Esophagus muscularis mucosa (tissue), 4 donors: ENCODE results near the gene DLST. TPM values are rescaled to one million over a fixed set of nuclear protein-coding genes. Genes with fewer than 3 reads are reported as not detected.

ENCODE experiments used
- DNase-seq: peaks from one replicate; pipeline ENCODE4 v3.0.0-alpha.2; 2017; ENCODE audit errors: extremely low spot score
- H3K27ac ChIP-seq, 4 donors: fragments of 200-600 bp; sonication (generic); replicated peaks in 1 of 4; 1 replicate in 3 of 4; 2 replicates in 1 of 4; pipeline ENCODE4 v1.5.1; 2016 to 2019; ENCODE audit warnings: mild to moderate bottlenecking in 1 of 4
- H3K27me3 ChIP-seq, 4 donors: fragments of 200-600 bp; sonication (generic); one replicate each; pipeline versions ENCODE4 v1.5.1 to v1.6.0; 2016 to 2019
- H3K36me3 ChIP-seq, 4 donors: fragments of 200-600 bp; sonication (generic); one replicate each; pipeline ENCODE4 v1.5.1; 2016 to 2019
- H3K4me1 ChIP-seq, 4 donors: fragments of 200-600 bp; sonication (generic); one replicate each; pipeline ENCODE4 v1.5.1; 2016 to 2019
- H3K4me3 ChIP-seq, 4 donors: fragments of 200-600 bp; sonication (generic); 1 replicate in 2 of 4; 2 replicates in 2 of 4; pipeline ENCODE4 v1.5.1; 2016 to 2019; ENCODE audit warnings: mild to moderate bottlenecking in 4 of 4, moderate library complexity in 1 of 4
- H3K9me3 ChIP-seq, 4 donors: fragments of 200-600 bp; sonication (generic); 1 replicate in 3 of 4; 2 replicates in 1 of 4; pipeline ENCODE4 v1.5.1; 2016 to 2019
- CTCF ChIP-seq, 3 experiments: fragments of 200-600 bp in 2 of 3; fragments of 450-650 bp in 1 of 3; sonication (generic) in 2 of 3; IDR thresholded peaks; one replicate each; pipeline ENCODE4 v1.5.1; 2017 to 2019; ENCODE audit warnings: antibody characterized with exemption in 3 of 3, mild to moderate bottlenecking in 2 of 3, moderate library complexity in 1 of 3
- EP300 ChIP-seq: sonication (generic); formaldehyde crosslinking; IDR thresholded peaks from one replicate; pipeline ENCODE4 v1.6.1; 2017; ENCODE audit warnings: antibody characterized with exemption
- POLR2A ChIP-seq: fragments of 450-650 bp; IDR thresholded peaks from one replicate; pipeline ENCODE4 v1.6.1; 2017; ENCODE audit warnings: antibody characterized with exemption, moderate library complexity, mild to moderate bottlenecking, low read depth
- POLR2AphosphoS5 ChIP-seq, 2 donors: sonication (generic); formaldehyde crosslinking; IDR thresholded peaks; one replicate each; pipeline ENCODE4 v1.6.1; 2017; ENCODE audit warnings: antibody characterized with exemption in 2 of 2
- WGBS: methylation state at CpG from one replicate; pipeline ENCODE4 v1.1.5; 2018; 5-methylcytosine and 5-hydroxymethylcytosine counted together
- intact Hi-C: fragments of 100-400 bp; cut with DNase I; formaldehyde crosslinking; loops from one replicate; pipeline ENCODE4 v1.15.1; 2023
- total RNA-seq, 4 donors: library from RNA; depleted of rRNA; stranded (reverse); fragments of >200 nt; gene quantifications; one replicate each; pipeline versions ENCODE4 v1.1.0 to v1.2.1, GENCODE V29; 2016

DLST gene
- total RNA-seq, 4 donors from 2014 or later: 72.7 to 96.2 (median 88.5) TPM

- peaks cover 0 to 9% (median 3%) of the 10 kb centered on the region in 4 donors for H3K36me3 ChIP-seq
These were observed 38.1 kb upstream of the DLST start for GRCh38 chr14:74843653-74844052.

GRCh38 chr14:74846168-74846567, 35.5 kb upstream of the DLST start:
- no peak overlapping the region for H3K27ac ChIP-seq
- intact Hi-C loops: no loop called here
- H3K4me1 ChIP-seq: no peaks in the 10 kb centered on the region
- H3K9me3 ChIP-seq: no peaks in the 10 kb centered on the region
- no peak overlapping the region for H3K4me3 ChIP-seq
- no peaks in the 10 kb centered on the region for H3K27me3 ChIP-seq
- H3K36me3 ChIP-seq: peaks cover 0 to 1% (median 0%) of the 10 kb centered on the region in 4 donors
- DNase-seq: no peak
- 63% methylated on average over 3 of the region's 3 CpGs for WGBS
- TF ChIP-seq EP300 (no peak), POLR2AphosphoS5 (IDR thresholded peaks at IDR 0.05) (no peak), POLR2A (no peak)

More at GRCh38 chr14:74843653-74844052, 38.1 kb upstream of the DLST start:
- Histone ChIP-seq H3K4me3 (no peak overlapping the region), H3K27me3 (no peaks in the 10 kb centered on the region), H3K27ac (no peak overlapping the region), H3K4me1 (no peaks in the 10 kb centered on the region), H3K9me3 (no peaks in the 10 kb centered on the region)
- TF ChIP-seq POLR2A (no peak), POLR2AphosphoS5 (IDR thresholded peaks at IDR 0.05) (no peak), CTCF (IDR thresholded peaks at IDR 0.05) (no peak), EP300 (no peak)
- no peak for DNase-seq
- intact Hi-C loops: no loop called here

GRCh38 chr14:74846968-74847665, 34.6 kb upstream of the DLST start:
- WGBS: 95% methylated on average over 1 of the region's 1 CpG
- DNase-seq: no peak
- Histone ChIP-seq H3K4me3 (no peak overlapping the region), H3K4me1 (peaks cover 0 to 1% (median 0%) of the 10 kb centered on the region in 4 donors), H3K27ac (no peak overlapping the region), H3K36me3 (no peaks in the 10 kb centered on the region), H3K27me3 (no peaks in the 10 kb centered on the region), H3K9me3 (no peaks in the 10 kb centered on the region)
- intact Hi-C loops: no loop called here
- TF ChIP-seq EP300 (no peak), POLR2AphosphoS5 (IDR thresholded peaks at IDR 0.05) (no peak), POLR2A (no peak), CTCF (IDR thresholded peaks at IDR 0.05) (no peak)

GRCh38 chr14:74848768-74849167, 32.9 kb upstream of the DLST start:
- TF ChIP-seq EP300 (no peak), POLR2AphosphoS5 (IDR thresholded peaks at IDR 0.05) (no peak), POLR2A (no peak), CTCF (IDR thresholded peaks at IDR 0.05) (no peak)
- no peaks in the 10 kb centered on the region for H3K9me3 ChIP-seq
- no peak overlapping the region for H3K4me3 ChIP-seq
- peaks cover 2 to 18% (median 15%) of the 10 kb centered on the region in 4 donors for H3K4me1 ChIP-seq
- H3K27me3 ChIP-seq: no peaks in the 10 kb centered on the region
- H3K27ac ChIP-seq: no peak overlapping the region
- 78% methylated on average over 2 of the region's 2 CpGs for WGBS
- intact Hi-C loops: no loop called here
- H3K36me3 ChIP-seq: no peaks in the 10 kb centered on the region
- no peak for DNase-seq

- Histone ChIP-seq H3K27ac (peak overlapping the region; percentile 0 to 82 (median 42)), H3K4me3 (peak overlapping the region in 1 of 4 donors; percentile 15), H3K4me1 (peaks cover 9 to 39% (median 34%) of the 10 kb centered on the region in 4 donors), H3K36me3 (no peaks in the 10 kb centered on the region), H3K27me3 (no peaks in the 10 kb centered on the region), H3K9me3 (no peaks in the 10 kb centered on the region)
- TF ChIP-seq CTCF (IDR thresholded peaks at IDR 0.05): no peak
- peak in 1 of 2 donors; percentile 58 for TF ChIP-seq POLR2AphosphoS5 (IDR thresholded peaks at IDR 0.05)
- no peak for TF ChIP-seq POLR2A
- TF ChIP-seq EP300: no peak
- no peak for DNase-seq
- intact Hi-C loops: no loop called here
- 32% methylated on average over 2 of the region's 2 CpGs for WGBS
These were observed 28.7 kb upstream of the DLST start for GRCh38 chr14:74852922-74853530.
